Hepatocyte (in vitro differentiated cells): Measurements from ENCODE around the gene PLEKHA5. TPM values are rescaled to one million over a fixed set of nuclear protein-coding genes. Genes with fewer than 3 reads are reported as not detected.
"Not testable (repeated sequence)": the region's sequence is repeated elsewhere in the genome, so short reads cannot be mapped to it uniquely, and the experiment has no call there.

Experiments used
- DNase-seq: peaks from one replicate; pipeline ENCODE4 v3.0.0-alpha.2; 2016; ENCODE audit warnings: low spot score
- H2AFZ ChIP-seq: fragments of 200-600 bp; sonication (generic); 2 replicates; pipeline ENCODE4 v1.6.0; 2016; ENCODE audit warnings: antibody characterized with exemption, mild to moderate bottlenecking
- H3K27ac ChIP-seq: fragments of 200-600 bp; sonication (generic); 2 replicates; pipeline ENCODE4 v1.5.1; 2016; ENCODE audit warnings: mild to moderate bottlenecking
- H3K27me3 ChIP-seq: fragments of 200-600 bp; sonication (generic); 2 replicates; pipeline ENCODE4 v1.6.1; 2016
- H3K36me3 ChIP-seq: fragments of 200-600 bp; sonication (generic); replicated peaks from 2 replicates; pipeline ENCODE4 v1.5.1; 2016; ENCODE audit warnings: low read depth; ENCODE audit not compliant: insufficient read depth
- H3K4me1 ChIP-seq: fragments of 200-600 bp; sonication (generic); 2 replicates; pipeline ENCODE4 v1.5.1; 2016; ENCODE audit warnings: mild to moderate bottlenecking, moderate library complexity; ENCODE audit not compliant: insufficient read depth
- H3K4me2 ChIP-seq: fragments of 200-600 bp; sonication (generic); 2 replicates; pipeline ENCODE4 v1.6.0; 2016
- H3K4me3 ChIP-seq: fragments of 200-600 bp; sonication (generic); 2 replicates; pipeline ENCODE4 v1.5.1; 2016; ENCODE audit warnings: mild to moderate bottlenecking
- H3K79me2 ChIP-seq: fragments of 200-600 bp; sonication (generic); 2 replicates; pipeline ENCODE4 v1.6.0; 2017; ENCODE audit warnings: mild to moderate bottlenecking
- H3K9me2 ChIP-seq: fragments of 200-600 bp; sonication (generic); replicated peaks from 2 replicates; pipeline ENCODE4 v1.6.0; 2017; ENCODE audit warnings: mild to moderate bottlenecking; ENCODE audit not compliant: insufficient read depth
- H3K9me3 ChIP-seq: fragments of 200-600 bp; sonication (generic); 2 replicates; pipeline ENCODE4 v1.5.1; 2016; ENCODE audit warnings: low read depth, mild to moderate bottlenecking
- H4K20me1 ChIP-seq: fragments of 200-600 bp; sonication (generic); 2 replicates; pipeline ENCODE4 v1.6.0; 2016; ENCODE audit warnings: mild to moderate bottlenecking; ENCODE audit not compliant: insufficient read depth, poor library complexity, severe bottlenecking
- CTCF ChIP-seq: fragments of 200-600 bp; sonication (generic); IDR thresholded peaks from 2 replicates; pipeline ENCODE4 v1.5.1; 2016; ENCODE audit warnings: antibody characterized with exemption, mild to moderate bottlenecking; ENCODE audit not compliant: poor library complexity
- EZH2 ChIP-seq: fragments of 200-600 bp; sonication (generic); IDR thresholded peaks from 2 replicates; pipeline ENCODE4 v1.6.1; 2016; ENCODE audit warnings: antibody characterized with exemption, mild to moderate bottlenecking, borderline replicate concordance
- EZH2phosphoT487 ChIP-seq: fragments of 200-600 bp; sonication (generic); IDR thresholded peaks from one replicate; pipeline ENCODE4 v1.6.1; 2018; ENCODE audit warnings: antibody characterized with exemption, mild to moderate bottlenecking, low read depth, moderate library complexity; ENCODE audit not compliant: unreplicated experiment, severe bottlenecking
- WGBS: methylation state at CpG from one replicate; pipeline ENCODE4 v1.1.6; 2016; ENCODE audit warnings: low lambda C conversion rate; ENCODE audit errors: missing lambda C conversion rate; 5-methylcytosine and 5-hydroxymethylcytosine counted together
- polyA plus RNA-seq: library from polyadenylated mRNA; unstranded; fragments of >200 nt; fragmentation: Nextera tagmentation; extraction: Ambion mirVana; gene quantifications from 2 replicates; pipeline ENCODE4 v1.2.1, GENCODE V29; 2016
- total RNA-seq: library from RNA; depleted of rRNA; stranded (reverse); fragments of >200 nt; gene quantifications from 2 replicates; pipeline ENCODE4 v1.2.3, GENCODE V29; 2014

PLEKHA5 gene
- total and polyA plus RNA-seq, 2 experiments from 2014 or later: 32.2 to 39.6 TPM

GRCh38 chr12:19323805-19324204 lies 194.3 kb downstream of the PLEKHA5 start:
- H3K79me2 ChIP-seq: no peaks in the 10 kb centered on the region
- H3K27me3 ChIP-seq: no peaks in the 10 kb centered on the region
- H3K4me2 ChIP-seq: no peak overlapping the region
- H4K20me1 ChIP-seq: no peaks in the 10 kb centered on the region
- no peaks in the 10 kb centered on the region for H3K9me2 ChIP-seq
- WGBS: 18% methylated on average over 2 of the region's 2 CpGs
- H3K36me3 ChIP-seq: no peaks in the 10 kb centered on the region
- no peaks in the 10 kb centered on the region for H3K4me1 ChIP-seq
- H2AFZ ChIP-seq: no peak overlapping the region
- H3K4me3 ChIP-seq: no peak overlapping the region
- H3K27ac ChIP-seq: no peak overlapping the region
- DNase-seq: peak; percentile 29
- no peaks in the 10 kb centered on the region for H3K9me3 ChIP-seq
- TF ChIP-seq CTCF: no peak
- TF ChIP-seq EZH2: no peak
- TF ChIP-seq EZH2phosphoT487: peak; percentile 81

GRCh38 chr12:19326102-19326501 lies 196.6 kb downstream of the PLEKHA5 start:
- Histone ChIP-seq H3K36me3 (no peaks in the 10 kb centered on the region), H3K4me1 (no peaks in the 10 kb centered on the region), H3K9me2 (no peaks in the 10 kb centered on the region), H4K20me1 (no peaks in the 10 kb centered on the region), H3K4me2 (no peak overlapping the region), H3K9me3 (no peaks in the 10 kb centered on the region), H2AFZ (no peak overlapping the region), H3K27me3 (no peaks in the 10 kb centered on the region), H3K27ac (no peak overlapping the region), H3K79me2 (no peaks in the 10 kb centered on the region), H3K4me3 (no peak overlapping the region)
- DNase-seq: no peak
- no peak for TF ChIP-seq EZH2phosphoT487
- TF ChIP-seq CTCF: no peak

GRCh38 chr12:19332196-19332595 lies 202.7 kb downstream of the PLEKHA5 start:
- no peaks in the 10 kb centered on the region for H3K36me3 ChIP-seq
- H3K79me2 ChIP-seq: no peaks in the 10 kb centered on the region
- H3K4me2 ChIP-seq: no peak overlapping the region
- no peak overlapping the region for H2AFZ ChIP-seq
- no peak for DNase-seq
- H3K4me1 ChIP-seq: no peaks in the 10 kb centered on the region
- H3K9me2 ChIP-seq: no peaks in the 10 kb centered on the region
- H3K4me3 ChIP-seq: no peak overlapping the region
- H3K27me3 ChIP-seq: no peaks in the 10 kb centered on the region
- no peak overlapping the region for H3K27ac ChIP-seq
- H4K20me1 ChIP-seq: no peaks in the 10 kb centered on the region
- no peaks in the 10 kb centered on the region for H3K9me3 ChIP-seq
- TF ChIP-seq EZH2 (no peak), EZH2phosphoT487 (no peak), CTCF (no peak)

DNA sequence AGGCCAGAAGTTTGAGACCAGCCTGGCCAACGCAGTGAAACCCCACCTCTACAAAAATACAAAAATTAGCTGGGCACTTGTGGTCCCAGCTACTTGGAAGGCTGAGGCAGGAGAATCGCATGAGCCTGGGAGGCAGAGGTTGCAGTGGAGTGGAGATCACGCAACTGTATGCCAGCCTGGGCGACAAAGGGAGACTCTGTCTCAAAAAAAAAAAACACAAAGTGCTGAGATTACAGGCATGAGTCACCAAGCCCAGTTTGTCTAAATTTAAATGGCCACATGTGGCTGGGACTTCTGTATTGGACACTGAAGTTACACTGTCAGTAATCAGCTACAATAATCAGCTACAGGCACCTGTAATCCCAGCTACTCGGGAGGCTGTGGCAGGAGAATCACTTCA lies 208.9 kb downstream of the PLEKHA5 start:
- H3K4me3 ChIP-seq: no peak overlapping the region
- 99% methylated on average over 5 of the region's 5 CpGs for WGBS
- H2AFZ ChIP-seq: no peak overlapping the region
- H4K20me1 ChIP-seq: no peaks in the 10 kb centered on the region
- TF ChIP-seq EZH2phosphoT487 (no peak), EZH2 (no peak), CTCF (no peak)
- H3K27me3 ChIP-seq: no peaks in the 10 kb centered on the region
- no peaks in the 10 kb centered on the region for H3K79me2 ChIP-seq
- no peak overlapping the region for H3K27ac ChIP-seq
- no peaks in the 10 kb centered on the region for H3K9me3 ChIP-seq
- no peak overlapping the region for H3K4me2 ChIP-seq
- no peak for DNase-seq
- H3K36me3 ChIP-seq: no peaks in the 10 kb centered on the region
- no peaks in the 10 kb centered on the region for H3K4me1 ChIP-seq
- no peaks in the 10 kb centered on the region for H3K9me2 ChIP-seq

DNA sequence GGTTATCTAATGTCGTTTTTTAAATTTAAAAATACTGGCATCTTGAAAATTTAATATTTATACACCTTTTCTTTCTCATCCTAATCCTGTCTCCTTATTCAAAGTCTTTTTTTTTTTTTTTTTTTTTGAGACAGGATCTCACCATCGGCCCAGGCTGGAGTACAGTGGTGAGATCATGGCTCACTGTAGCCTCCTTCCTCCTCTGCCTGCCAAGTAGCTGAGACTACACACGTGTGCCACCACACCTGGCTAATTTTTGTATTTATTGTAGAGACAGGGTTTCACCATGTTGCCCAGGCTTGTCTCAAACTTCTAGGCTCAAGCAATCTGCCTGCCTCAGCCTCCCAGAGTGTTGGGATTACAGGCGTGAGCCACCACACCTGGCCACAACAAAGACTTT lies 221.3 kb downstream of the PLEKHA5 start:
- H4K20me1 ChIP-seq: not testable (repeated sequence)

More for the DNA sequence above, 221.3 kb downstream of the PLEKHA5 start:
- H3K4me1 ChIP-seq, H3K79me2 ChIP-seq, H3K4me2 ChIP-seq, H3K36me3 ChIP-seq, H2AFZ ChIP-seq, H3K4me3 ChIP-seq, H3K9me3 ChIP-seq, H3K9me2 ChIP-seq, DNase-seq, H3K27ac ChIP-seq, H3K27me3 ChIP-seq: not testable (repeated sequence)
- 96% methylated on average over 4 of the region's 4 CpGs for WGBS
